Measurements from ENCODE around the gene GALNT3.

Gene GALNT3

GRCh38 chr2:165777522-165778186, 16.4 kb downstream of the GALNT3 start:
- Histone ChIP-seq H3K27ac (ENCODE audit: low read depth, low read length) (no peak overlapping the region), H3K27me3 (ENCODE audit: insufficient read depth, low read length) (no peaks in the 10 kb centered on the region)
- WGBS: 87% methylated on average over 2 of the region's 2 CpGs

GRCh38 chr2:165776796-165777195, 17.3 kb downstream of the GALNT3 start:
- H3K9ac ChIP-seq (ENCODE audit: low read depth, low read length): no peak overlapping the region
- H3K4me3 ChIP-seq (ENCODE audit: low read length): no peak overlapping the region
- peaks cover 4% of the 10 kb centered on the region; the same call in 1 of the 2 replicates for H3K36me3 ChIP-seq (ENCODE audit: insufficient read depth, low read length)
- H3K4me1 ChIP-seq (ENCODE audit: insufficient read depth, low read length): peaks cover 18% of the 10 kb centered on the region
- no peak overlapping the region for H3K27ac ChIP-seq (ENCODE audit: low read depth, low read length)
- H3K27me3 ChIP-seq (ENCODE audit: insufficient read depth, low read length): no peaks in the 10 kb centered on the region
- H3K9me3 ChIP-seq (ENCODE audit: insufficient read depth, low read depth, low read length): peaks cover 11% of the 10 kb centered on the region; the same call in 1 of the 2 replicates

More at GRCh38 chr2:165777522-165778186, 16.4 kb downstream of the GALNT3 start:
- Histone ChIP-seq H3K36me3 (ENCODE audit: insufficient read depth, low read length) (peaks cover 4% of the 10 kb centered on the region; the same call in 1 of the 2 replicates), H3K9me3 (ENCODE audit: insufficient read depth, low read depth, low read length) (peaks cover 11% of the 10 kb centered on the region; the same call in 1 of the 2 replicates), H3K9ac (ENCODE audit: low read depth, low read length) (no peak overlapping the region), H3K4me1 (ENCODE audit: insufficient read depth, low read length) (peaks cover 18% of the 10 kb centered on the region), H3K4me3 (ENCODE audit: low read length) (no peak overlapping the region)

GRCh38 chr2:165776013-165776412, 18.0 kb downstream of the GALNT3 start:
- Histone ChIP-seq H3K27ac (ENCODE audit: low read depth, low read length) (no peak overlapping the region), H3K36me3 (ENCODE audit: insufficient read depth, low read length) (peaks cover 4% of the 10 kb centered on the region; the same call in 1 of the 2 replicates), H3K9ac (ENCODE audit: low read depth, low read length) (no peak overlapping the region), H3K9me3 (ENCODE audit: insufficient read depth, low read depth, low read length) (peaks cover 11% of the 10 kb centered on the region; the same call in 1 of the 2 replicates), H3K27me3 (ENCODE audit: insufficient read depth, low read length) (no peaks in the 10 kb centered on the region), H3K4me1 (ENCODE audit: insufficient read depth, low read length) (peaks cover 18% of the 10 kb centered on the region), H3K4me3 (ENCODE audit: low read length) (no peak overlapping the region)
- 69% methylated on average over 4 of the region's 4 CpGs for WGBS

- no peaks in the 10 kb centered on the region for H3K9me3 ChIP-seq (ENCODE audit: insufficient read depth, low read depth, low read length)
- H3K4me3 ChIP-seq (ENCODE audit: low read length): no peak overlapping the region
- H3K27ac ChIP-seq (ENCODE audit: low read depth, low read length): no peak overlapping the region
- H3K27me3 ChIP-seq (ENCODE audit: insufficient read depth, low read length): no peaks in the 10 kb centered on the region
- 100% methylated on average over 1 of the region's 2 CpGs for WGBS
- peaks cover 9% of the 10 kb centered on the region; the same call in 1 of the 2 replicates for H3K36me3 ChIP-seq (ENCODE audit: insufficient read depth, low read length)
- no peak overlapping the region for H3K9ac ChIP-seq (ENCODE audit: low read depth, low read length)
- H3K4me1 ChIP-seq (ENCODE audit: insufficient read depth, low read length): peaks cover 18% of the 10 kb centered on the region
Measured at GRCh38 chr2:165773684-165774083, 20.4 kb downstream of the GALNT3 start.

- no peak overlapping the region for H3K9ac ChIP-seq (ENCODE audit: low read depth, low read length)
- H3K27me3 ChIP-seq (ENCODE audit: insufficient read depth, low read length): no peaks in the 10 kb centered on the region
- WGBS: 96% methylated on average over 3 of the region's 3 CpGs
- no peak overlapping the region for H3K4me3 ChIP-seq (ENCODE audit: low read length)
- H3K4me1 ChIP-seq (ENCODE audit: insufficient read depth, low read length): peaks cover 9% of the 10 kb centered on the region; the same call in 1 of the 2 replicates
- H3K36me3 ChIP-seq (ENCODE audit: insufficient read depth, low read length): peaks cover 9% of the 10 kb centered on the region; the same call in 1 of the 2 replicates
- no peaks in the 10 kb centered on the region for H3K9me3 ChIP-seq (ENCODE audit: insufficient read depth, low read depth, low read length)
- H3K27ac ChIP-seq (ENCODE audit: low read depth, low read length): no peak overlapping the region
Measured at GRCh38 chr2:165772183-165772582, 21.9 kb downstream of the GALNT3 start.

GRCh38 chr2:165766326-165766927, 27.6 kb downstream of the GALNT3 start:
- peaks cover 15% of the 10 kb centered on the region; the same call in 1 of the 2 replicates for H3K36me3 ChIP-seq (ENCODE audit: insufficient read depth, low read length)
- H3K9me3 ChIP-seq (ENCODE audit: insufficient read depth, low read depth, low read length): no peaks in the 10 kb centered on the region
- no peak overlapping the region for H3K9ac ChIP-seq (ENCODE audit: low read depth, low read length)
- H3K4me3 ChIP-seq (ENCODE audit: low read length): no peak overlapping the region
- H3K27ac ChIP-seq (ENCODE audit: low read depth, low read length): no peak overlapping the region
- peaks cover 30% of the 10 kb centered on the region for H3K4me1 ChIP-seq (ENCODE audit: insufficient read depth, low read length)
- H3K27me3 ChIP-seq (ENCODE audit: insufficient read depth, low read length): no peaks in the 10 kb centered on the region

- Histone ChIP-seq H3K4me1 (ENCODE audit: insufficient read depth, low read length) (peaks cover 33% of the 10 kb centered on the region), H3K27ac (ENCODE audit: low read depth, low read length) (peak overlapping the region; percentile 19; the same call in 1 of the 2 replicates), H3K9me3 (ENCODE audit: insufficient read depth, low read depth, low read length) (no peaks in the 10 kb centered on the region), H3K36me3 (ENCODE audit: insufficient read depth, low read length) (peaks cover 31% of the 10 kb centered on the region), H3K4me3 (ENCODE audit: low read length) (no peak overlapping the region), H3K27me3 (ENCODE audit: insufficient read depth, low read length) (no peaks in the 10 kb centered on the region), H3K9ac (ENCODE audit: low read depth, low read length) (no peak overlapping the region)
- WGBS: 73% methylated on average over 4 of the region's 4 CpGs
Measured at GRCh38 chr2:165762723-165763122, 31.3 kb downstream of the GALNT3 start.

GRCh38 chr2:165757906-165758675, 36.0 kb downstream of the GALNT3 start:
- H3K27me3 ChIP-seq (ENCODE audit: insufficient read depth, low read length): no peaks in the 10 kb centered on the region
- 100% methylated on average over 2 of the region's 4 CpGs for WGBS
- no peak overlapping the region for H3K4me3 ChIP-seq (ENCODE audit: low read length)
- H3K9me3 ChIP-seq (ENCODE audit: insufficient read depth, low read depth, low read length): no peaks in the 10 kb centered on the region
- H3K9ac ChIP-seq (ENCODE audit: low read depth, low read length): no peak overlapping the region
- H3K4me1 ChIP-seq (ENCODE audit: insufficient read depth, low read length): peaks cover 20% of the 10 kb centered on the region
- H3K36me3 ChIP-seq (ENCODE audit: insufficient read depth, low read length): peaks cover 63% of the 10 kb centered on the region
- H3K27ac ChIP-seq (ENCODE audit: low read depth, low read length): no peak overlapping the region

- H3K36me3 ChIP-seq (ENCODE audit: insufficient read depth, low read length): peaks cover 37% of the 10 kb centered on the region; the same call in 1 of the 2 replicates
Measured at GRCh38 chr2:165746501-165746900, 47.5 kb downstream of the GALNT3 start.

GRCh38 chr2:165745916-165746315, 48.1 kb downstream of the GALNT3 start:
- no peak overlapping the region for H3K27ac ChIP-seq (ENCODE audit: low read depth, low read length)
- H3K27me3 ChIP-seq (ENCODE audit: insufficient read depth, low read length): no peaks in the 10 kb centered on the region
- WGBS: 94% methylated on average over 2 of the region's 2 CpGs
- H3K9ac ChIP-seq (ENCODE audit: low read depth, low read length): no peak overlapping the region
- no peak overlapping the region for H3K4me3 ChIP-seq (ENCODE audit: low read length)
- peaks cover 37% of the 10 kb centered on the region; the same call in 1 of the 2 replicates for H3K36me3 ChIP-seq (ENCODE audit: insufficient read depth, low read length)
- no peaks in the 10 kb centered on the region for H3K9me3 ChIP-seq (ENCODE audit: insufficient read depth, low read depth, low read length)
- H3K4me1 ChIP-seq (ENCODE audit: insufficient read depth, low read length): no peaks in the 10 kb centered on the region

More at GRCh38 chr2:165746501-165746900, 47.5 kb downstream of the GALNT3 start:
- Histone ChIP-seq H3K27ac (ENCODE audit: low read depth, low read length) (no peak overlapping the region), H3K27me3 (ENCODE audit: insufficient read depth, low read length) (no peaks in the 10 kb centered on the region), H3K4me3 (ENCODE audit: low read length) (no peak overlapping the region), H3K9me3 (ENCODE audit: insufficient read depth, low read depth, low read length) (no peaks in the 10 kb centered on the region), H3K4me1 (ENCODE audit: insufficient read depth, low read length) (no peaks in the 10 kb centered on the region), H3K9ac (ENCODE audit: low read depth, low read length) (no peak overlapping the region)
- WGBS: 98% methylated on average over 8 of the region's 8 CpGs

GRCh38 chr2:165743442-165743841, 50.6 kb downstream of the GALNT3 start:
- peaks cover 5% of the 10 kb centered on the region; the same call in 1 of the 2 replicates for H3K9me3 ChIP-seq (ENCODE audit: insufficient read depth, low read depth, low read length)

More at GRCh38 chr2:165743442-165743841, 50.6 kb downstream of the GALNT3 start:
- WGBS: 96% methylated on average over 2 of the region's 2 CpGs
- Histone ChIP-seq H3K27ac (ENCODE audit: low read depth, low read length) (no peak overlapping the region), H3K27me3 (ENCODE audit: insufficient read depth, low read length) (no peaks in the 10 kb centered on the region), H3K36me3 (ENCODE audit: insufficient read depth, low read length) (peaks cover 20% of the 10 kb centered on the region; the same call in 1 of the 2 replicates), H3K4me3 (ENCODE audit: low read length) (no peak overlapping the region), H3K9ac (ENCODE audit: low read depth, low read length) (no peak overlapping the region), H3K4me1 (ENCODE audit: insufficient read depth, low read length) (no peaks in the 10 kb centered on the region)

Data from HUES64 (cell line).